OCI-LY3 (cell line): ENCODE measurements around the gene VDAC1.

ENCODE experiments used
- H2AFZ ChIP-seq: fragments of 200-600, 300-600 bp; shearing (Covaris generic); 2 replicates; pipeline ENCODE4 v1.6.0; 2014; ENCODE audit warnings: antibody characterized with exemption, low read depth, low read length
- H3K27ac ChIP-seq: fragments of 200-600, 300-600 bp; sonication (generic); 2 replicates; pipeline ENCODE4 v1.5.1; 2014; ENCODE audit warnings: mild to moderate bottlenecking, low read length, moderate library complexity, mixed read lengths
- H3K27me3 ChIP-seq: fragments of 200-600, 300-600 bp; sonication (generic); 2 replicates; pipeline ENCODE4 v1.6.1; 2014; ENCODE audit warnings: low read depth, low read length, mixed read lengths
- H3K36me3 ChIP-seq: fragments of 200-600, 300-600 bp; sonication (generic); replicated peaks from 2 replicates; pipeline ENCODE3; 2014; ENCODE audit warnings: low read depth, low read length, mixed read lengths
- H3K4me1 ChIP-seq: fragments of 300-600, 200-600 bp; sonication (generic); 2 replicates; pipeline ENCODE4 v1.6.1; 2014; ENCODE audit warnings: low read length, mixed read lengths
- H3K4me2 ChIP-seq: fragments of 200-600, 300-600 bp; sonication (generic); 2 replicates; pipeline ENCODE4 v1.6.1; 2014; ENCODE audit warnings: low read length, mixed read lengths
- H3K4me3 ChIP-seq: fragments of 300-600, 200-600 bp; sonication (generic); 2 replicates; pipeline ENCODE4 v1.5.1; 2014; ENCODE audit warnings: antibody characterized with exemption, mild to moderate bottlenecking, low read length, moderate library complexity
- H3K79me2 ChIP-seq: fragments of 300-600, 200-600 bp; shearing (Covaris generic); 2 replicates; pipeline ENCODE4 v1.6.1; 2014; ENCODE audit warnings: mild to moderate bottlenecking, low read length, mixed read lengths
- H3K9ac ChIP-seq: fragments of 300-600, 200-600 bp; shearing (Covaris generic); 2 replicates; pipeline ENCODE4 v1.6.0; 2014; ENCODE audit warnings: mild to moderate bottlenecking, low read length, moderate library complexity
- H3K9me3 ChIP-seq: fragments of 200-600, 300-600 bp; shearing (Covaris generic); 2 replicates; pipeline ENCODE4 v1.6.1; 2014; ENCODE audit warnings: low read length, mixed read lengths; ENCODE audit not compliant: insufficient read depth
- H4K20me1 ChIP-seq: fragments of 200-600, 300-600 bp; sonication (generic); 2 replicates; pipeline ENCODE4 v1.6.1; 2016; ENCODE audit warnings: low read length, mixed read lengths; ENCODE audit not compliant: insufficient read depth
- CTCF ChIP-seq: fragments of 200-600, 300-600 bp; sonication (generic); IDR thresholded peaks from 2 replicates; pipeline ENCODE4 v1.5.1; 2014; ENCODE audit warnings: antibody characterized with exemption, low read length, low read depth
- EZH2phosphoT487 ChIP-seq: fragments of 200-600 bp; shearing (Covaris generic); IDR thresholded peaks from 2 replicates; pipeline ENCODE4 v1.6.1; 2018; ENCODE audit warnings: antibody characterized with exemption, mixed run types, low read depth

VDAC1 gene

GRCh38 chr5:133932441-133933168 lies 72.2 kb downstream of the VDAC1 start:
- Histone ChIP-seq H3K4me2 (peak overlapping the region; percentile 47), H4K20me1 (no peaks in the 10 kb centered on the region), H3K79me2 (no peaks in the 10 kb centered on the region), H3K4me3 (no peak overlapping the region), H2AFZ (no peak overlapping the region), H3K36me3 (no peaks in the 10 kb centered on the region), H3K9me3 (no peaks in the 10 kb centered on the region), H3K27me3 (no peaks in the 10 kb centered on the region), H3K27ac (no peak overlapping the region), H3K9ac (no peak overlapping the region), H3K4me1 (peaks cover 49% of the 10 kb centered on the region)
- TF ChIP-seq CTCF (no peak), EZH2phosphoT487 (no peak)

GRCh38 chr5:133931546-133931945 lies 73.2 kb downstream of the VDAC1 start:
- Histone ChIP-seq H3K27me3 (no peaks in the 10 kb centered on the region), H2AFZ (no peak overlapping the region), H3K79me2 (no peaks in the 10 kb centered on the region), H3K9me3 (no peaks in the 10 kb centered on the region), H3K36me3 (no peaks in the 10 kb centered on the region), H4K20me1 (no peaks in the 10 kb centered on the region), H3K27ac (no peak overlapping the region), H3K9ac (no peak overlapping the region), H3K4me2 (no peak overlapping the region), H3K4me1 (peaks cover 57% of the 10 kb centered on the region), H3K4me3 (no peak overlapping the region)
- no peak for TF ChIP-seq EZH2phosphoT487
- no peak for TF ChIP-seq CTCF

- no peaks in the 10 kb centered on the region for H3K36me3 ChIP-seq
- no peaks in the 10 kb centered on the region for H3K79me2 ChIP-seq
- no peak overlapping the region for H2AFZ ChIP-seq
- no peak overlapping the region for H3K4me3 ChIP-seq
- no peaks in the 10 kb centered on the region for H4K20me1 ChIP-seq
- no peaks in the 10 kb centered on the region for H3K9me3 ChIP-seq
- H3K27me3 ChIP-seq, result no peaks in the 10 kb centered on the region
- no peak overlapping the region for H3K4me2 ChIP-seq
- no peak overlapping the region for H3K27ac ChIP-seq
- TF ChIP-seq EZH2phosphoT487 (no peak), CTCF (no peak)
- H3K9ac ChIP-seq, result no peak overlapping the region
- peaks cover 57% of the 10 kb centered on the region for H3K4me1 ChIP-seq
Measured at GRCh38 chr5:133930813-133931090, 74.0 kb downstream of the VDAC1 start.

DNA sequence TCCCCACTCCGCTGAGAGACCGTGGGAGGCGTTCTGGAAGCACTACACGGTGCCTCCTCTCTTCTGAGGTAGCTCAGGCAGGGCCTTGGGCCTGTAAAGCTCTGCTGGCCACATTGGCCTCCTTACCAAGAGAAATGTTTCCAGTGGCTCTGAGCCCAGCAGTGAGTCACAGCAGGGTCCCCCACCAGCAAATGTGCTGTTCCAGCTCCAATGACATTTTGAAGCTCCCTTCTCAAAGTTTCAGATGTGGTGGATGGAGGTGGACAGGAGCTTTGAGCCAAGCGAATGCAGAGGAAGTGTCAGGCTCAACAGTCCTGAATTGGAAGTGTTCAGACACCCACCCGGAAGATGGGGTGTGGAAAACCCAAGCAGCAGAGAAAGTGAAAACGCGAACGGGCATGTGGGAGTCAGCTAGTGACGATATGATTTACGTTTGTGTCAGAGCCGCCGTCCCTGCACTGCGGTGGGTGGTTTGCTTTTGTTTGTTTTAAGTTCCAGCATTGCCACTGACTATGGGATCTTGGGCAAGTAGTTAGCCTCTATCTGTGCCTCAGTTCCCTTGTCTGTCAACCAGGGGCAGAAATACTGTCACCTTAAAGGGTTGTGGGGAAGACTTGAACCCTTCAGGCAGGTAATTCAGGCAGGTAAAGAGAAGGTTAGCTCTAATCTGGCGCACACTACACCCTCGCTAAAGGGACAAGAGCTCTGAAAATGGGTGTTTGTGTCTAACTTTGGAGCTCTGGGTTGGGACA lies 74.5 kb downstream of the VDAC1 start:
- Histone ChIP-seq H3K9ac (no peak overlapping the region), H3K4me3 (no peak overlapping the region), H3K9me3 (no peaks in the 10 kb centered on the region), H3K27ac (peak overlapping the region; percentile 92), H2AFZ (peak overlapping the region; percentile 54; the same call in 1 of the 2 replicates), H3K27me3 (no peaks in the 10 kb centered on the region), H3K79me2 (no peaks in the 10 kb centered on the region), H4K20me1 (no peaks in the 10 kb centered on the region), H3K36me3 (no peaks in the 10 kb centered on the region), H3K4me1 (peaks cover 52% of the 10 kb centered on the region), H3K4me2 (peak overlapping the region; percentile 17; the same call in 1 of the 2 replicates)
- TF ChIP-seq EZH2phosphoT487 (no peak), CTCF (no peak)
